CD4-positive, alpha-beta memory T cell (primary cell): Measurements from ENCODE around the gene HRCT1. TPM values are rescaled to one million over a fixed set of nuclear protein-coding genes. Genes with fewer than 3 reads are reported as not detected.

Experiments
- CTCF ChIA-PET: fragments of 350-600 bp; sonication (Branson Sonifier 250); formaldehyde crosslinking; loops from one replicate; lab custom pipeline; 2021; ENCODE audit warnings: inconsistent platforms; ENCODE audit not compliant: partially characterized antibody; lab: Charles Lee
- POLR2A ChIA-PET: fragments of 350-600 bp; sonication (Branson Sonifier 250); formaldehyde crosslinking; loops from one replicate; lab custom pipeline; 2021; ENCODE audit not compliant: partially characterized antibody; lab: Charles Lee
- DNase-seq, 5 donors: peaks; one replicate each; pipeline versions ENCODE4 v3.0.0 to v3.0.0-alpha.2; 2020 to 2022; ENCODE audit warnings: mixed read lengths in 1 of 5
- H3K27ac ChIP-seq: one replicate; pipeline ENCODE4 v1.7.0; 2013; ENCODE audit warnings: low read depth, low read length
- H3K27me3 ChIP-seq: 2 replicates; pipeline ENCODE4 v1.7.0; 2013; ENCODE audit warnings: mild to moderate bottlenecking, low read length, moderate library complexity; ENCODE audit not compliant: insufficient read depth
- H3K36me3 ChIP-seq: 2 replicates; pipeline ENCODE4 v1.7.0; 2013; ENCODE audit warnings: mild to moderate bottlenecking, low read length, moderate library complexity; ENCODE audit not compliant: insufficient read depth
- H3K4me1 ChIP-seq: 2 replicates; pipeline ENCODE4 v1.7.0; 2013; ENCODE audit warnings: mild to moderate bottlenecking, low read length, moderate library complexity; ENCODE audit not compliant: insufficient read depth
- H3K4me3 ChIP-seq, 2 donors: one replicate each; pipeline ENCODE4 v1.7.0; 2013; ENCODE audit warnings: low read length in 2 of 2, mild to moderate bottlenecking in 1 of 2
- H3K9me3 ChIP-seq, 2 donors: one replicate each; pipeline ENCODE4 v1.7.0; 2013; ENCODE audit warnings: low read length in 2 of 2, control low read depth in 1 of 2; ENCODE audit not compliant: control insufficient read depth in 1 of 2
- H3K27ac Mint-ChIP-seq, 7 donors: one replicate each; pipeline ENCODE4 v1.8.0; 2020 to 2021; ENCODE audit warnings: mixed read lengths in 7 of 7, mild to moderate bottlenecking in 6 of 7, inconsistent platforms in 3 of 7, moderate library complexity in 3 of 7
- H3K27me3 Mint-ChIP-seq, 2 donors: one replicate each; pipeline ENCODE4 v1.8.0; 2020 to 2021; ENCODE audit warnings: mixed read lengths in 2 of 2
- H3K36me3 Mint-ChIP-seq, 2 donors: one replicate each; pipeline ENCODE4 v1.8.0; 2020 to 2021; ENCODE audit warnings: mixed read lengths in 2 of 2, inconsistent platforms in 1 of 2, mild to moderate bottlenecking in 1 of 2
- H3K4me1 Mint-ChIP-seq, 4 donors: one replicate each; pipeline ENCODE4 v1.8.0; 2020 to 2021; ENCODE audit warnings: mixed read lengths in 4 of 4, mild to moderate bottlenecking in 1 of 4
- H3K4me3 Mint-ChIP-seq, 8 donors: one replicate each; pipeline ENCODE4 v1.8.0; 2020 to 2021; ENCODE audit warnings: mixed read lengths in 8 of 8, mild to moderate bottlenecking in 7 of 8, moderate library complexity in 6 of 8, inconsistent platforms in 3 of 8
- H3K9me3 Mint-ChIP-seq, 8 donors: one replicate each; pipeline ENCODE4 v1.8.0; 2020 to 2021; ENCODE audit warnings: mixed read lengths in 8 of 8, mild to moderate bottlenecking in 5 of 8, inconsistent platforms in 3 of 8, moderate library complexity in 1 of 8
- intact Hi-C: fragments of 100-400 bp; cut with micrococcal nuclease; formaldehyde crosslinking; loops from one replicate; pipeline ENCODE4 v1.15.1; 2023
- polyA plus RNA-seq, 2 donors: library from polyadenylated mRNA; unstranded; fragments of 300-500 nt; fragmentation: Illumina TruSeq; gene quantifications; one replicate each; pipeline ENCODE4 v1.2.3, GENCODE V29; 2021
- total RNA-seq, 2 experiments: library from RNA; stranded (reverse); gene quantifications; one replicate each; pipeline ENCODE4 v1.2.3, GENCODE V29; 2021

HRCT1 gene
- total and polyA plus RNA-seq, 4 experiments from 2014 or later, result not detected

DNA sequence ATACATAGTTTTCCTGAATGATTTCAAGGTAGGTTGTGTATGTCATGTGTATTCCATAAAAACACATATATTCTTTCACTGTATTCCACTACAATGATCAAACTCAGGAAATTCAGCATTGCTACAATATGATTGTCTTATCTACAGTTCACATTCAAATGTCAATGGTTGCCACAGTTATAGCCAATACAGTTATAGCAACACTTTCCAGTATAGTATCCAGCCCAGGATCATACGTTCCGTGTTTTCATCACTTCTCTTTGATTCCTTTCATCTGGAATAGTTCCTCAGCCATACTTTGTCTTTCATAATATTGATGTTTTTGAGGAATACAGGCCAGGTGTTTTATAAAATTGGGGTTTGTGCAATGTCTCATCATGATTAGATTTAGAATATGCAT is 42.4 kb downstream of the HRCT1 start:
- H3K4me1 ChIP-seq, result peaks cover 40% of the 10 kb centered on the region
- CTCF ChIA-PET, result interaction anchor here (1.3 to 1.8 kb wide), 2 partner anchors 37 to 59 kb away, joined by 4 to 5 read pairs; no protein-coding TSS in a partner anchor
- Mint-ChIP-seq H3K9me3 (no peaks in the 10 kb centered on the region), H3K27me3 (no peaks in the 10 kb centered on the region), H3K4me1 (peaks cover 24 to 42% (median 38%) of the 10 kb centered on the region in 4 donors), H3K27ac (peak overlapping the region in 1 of 7 donors; percentile 62), H3K4me3 (peak overlapping the region in 5 of 8 donors; percentile 21 to 55 (median 32)), H3K36me3 (no peaks in the 10 kb centered on the region)
- intact Hi-C loops, result no loop called here
- H3K27ac ChIP-seq, result no peak overlapping the region
- no peak for DNase-seq
- no peaks in the 10 kb centered on the region for H3K27me3 ChIP-seq
- no peaks in the 10 kb centered on the region for H3K9me3 ChIP-seq
- no peak overlapping the region for H3K4me3 ChIP-seq
- no peaks in the 10 kb centered on the region for H3K36me3 ChIP-seq
- POLR2A ChIA-PET, result no interaction called here

DNA sequence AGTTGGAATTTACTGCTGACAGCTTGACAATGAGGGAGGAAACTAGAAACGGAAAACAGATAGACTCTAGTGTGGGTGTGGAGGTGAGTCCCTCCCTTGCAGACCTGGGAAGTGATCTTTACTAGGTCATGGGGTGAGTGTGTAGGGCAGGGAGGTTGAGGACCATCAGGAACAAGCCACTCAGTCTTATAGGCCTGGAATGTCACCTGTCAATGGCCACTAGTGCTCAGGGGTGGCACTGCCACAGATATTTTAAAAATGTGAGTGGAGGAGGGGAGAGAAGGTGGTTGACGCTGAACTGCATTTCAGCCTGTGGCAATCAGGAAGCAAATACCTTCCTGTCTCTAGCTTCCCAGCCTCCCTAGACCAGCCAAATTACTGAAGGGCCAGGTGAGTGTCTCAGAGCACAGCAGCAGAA is 42.9 kb downstream of the HRCT1 start:
- no peaks in the 10 kb centered on the region for H3K9me3 ChIP-seq
- CTCF ChIA-PET, result interaction anchor here (1.3 to 1.8 kb wide), 4 partner anchors 10 to 59 kb away, joined by 3 to 8 read pairs (median 4); no protein-coding TSS in a partner anchor
- peaks cover 36% of the 10 kb centered on the region for H3K4me1 ChIP-seq
- Mint-ChIP-seq H3K27ac (peak overlapping the region in 2 of 7 donors; percentile 43 to 62), H3K4me1 (peaks cover 22 to 38% (median 34%) of the 10 kb centered on the region in 4 donors), H3K9me3 (no peaks in the 10 kb centered on the region), H3K36me3 (no peaks in the 10 kb centered on the region), H3K27me3 (no peaks in the 10 kb centered on the region), H3K4me3 (peak overlapping the region in 5 of 8 donors; percentile 22 to 55 (median 47))
- H3K36me3 ChIP-seq, result no peaks in the 10 kb centered on the region
- H3K27ac ChIP-seq, result no peak overlapping the region
- POLR2A ChIA-PET, result no interaction called here
- H3K27me3 ChIP-seq, result no peaks in the 10 kb centered on the region
- no peak for DNase-seq
- H3K4me3 ChIP-seq, result no peak overlapping the region
- intact Hi-C loops, result no loop called here

DNA sequence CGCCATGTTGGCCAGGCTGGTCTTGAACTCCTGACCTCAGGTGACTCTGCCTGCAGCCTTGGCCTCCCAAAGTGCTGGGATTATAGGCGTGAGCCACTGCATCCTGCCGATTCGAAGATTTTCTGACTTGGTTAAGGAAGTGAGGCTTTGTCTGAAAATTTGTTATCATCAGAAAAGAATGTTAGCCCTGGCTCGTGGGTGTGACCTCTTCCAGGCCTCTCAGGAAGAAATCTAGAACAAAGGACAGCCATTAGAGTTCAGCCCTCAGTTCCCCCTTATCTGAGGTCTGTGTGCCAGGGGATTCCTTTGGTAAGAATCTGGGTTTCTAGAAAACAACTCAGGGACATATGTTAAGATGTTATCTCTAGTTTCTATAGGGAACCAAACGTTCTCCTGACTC is 45.7 kb downstream of the HRCT1 start:
- H3K27me3 Mint-ChIP-seq, result peaks cover 3 to 4% of the 10 kb centered on the region in 2 donors
- Histone ChIP-seq H3K9me3 (no peaks in the 10 kb centered on the region), H3K27me3 (no peaks in the 10 kb centered on the region), H3K4me1 (peaks cover 20% of the 10 kb centered on the region), H3K4me3 (no peak overlapping the region), H3K36me3 (no peaks in the 10 kb centered on the region), H3K27ac (no peak overlapping the region)
- ChIA-PET CTCF (interaction anchor here (1.2 to 2.5 kb wide), 4 partner anchors 9 to 71 kb away, joined by 3 to 12 read pairs (median 7); no protein-coding TSS in a partner anchor), POLR2A (no interaction called here)
- H3K9me3 Mint-ChIP-seq, result no peaks in the 10 kb centered on the region
- intact Hi-C loops, result loop anchor here (10.0 kb wide), 1 partner anchor 383 kb away; no protein-coding TSS in a partner anchor
- H3K27ac Mint-ChIP-seq, result no peak overlapping the region
- H3K36me3 Mint-ChIP-seq, result no peaks in the 10 kb centered on the region
- H3K4me1 Mint-ChIP-seq, result peaks cover 12 to 23% (median 19%) of the 10 kb centered on the region in 4 donors
- no peak for DNase-seq
- H3K4me3 Mint-ChIP-seq, result no peak overlapping the region

DNA sequence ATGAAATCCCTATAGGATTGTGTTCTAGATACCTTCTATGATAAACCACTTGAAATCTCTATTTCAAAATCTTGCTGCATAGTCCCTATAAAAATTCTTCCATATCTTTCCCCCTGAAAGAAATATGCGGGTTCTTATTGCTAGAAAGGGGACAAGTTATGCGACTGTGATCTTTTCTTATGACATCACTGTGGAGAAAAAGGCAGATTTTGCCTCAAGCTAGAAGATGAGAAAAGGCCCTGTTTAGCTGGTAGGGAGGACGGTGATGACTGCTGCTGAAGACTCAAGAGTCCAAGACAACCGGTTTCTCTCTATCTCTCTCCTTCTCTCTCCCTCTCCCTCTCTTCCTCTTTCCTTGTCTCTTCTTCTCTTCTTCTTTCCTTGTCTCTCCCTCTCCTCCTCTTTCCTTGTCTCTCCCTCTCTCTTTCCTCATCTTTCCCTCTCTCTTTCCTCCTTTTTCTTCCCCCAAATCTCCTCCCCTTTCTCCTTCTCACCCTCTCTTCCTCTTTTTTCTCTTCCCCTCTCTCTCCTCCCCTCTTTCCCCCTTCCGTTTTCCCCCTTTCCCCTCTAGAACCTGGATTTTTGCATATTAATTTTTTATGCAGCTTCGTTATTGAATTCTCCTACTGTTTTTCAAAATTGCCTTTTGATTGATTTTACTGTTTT is 46.7 kb downstream of the HRCT1 start:
- H3K9me3 Mint-ChIP-seq, result peaks cover 0 to 3% (median 0%) of the 10 kb centered on the region in 8 donors
- peaks cover 20% of the 10 kb centered on the region for H3K4me1 ChIP-seq
- H3K4me1 Mint-ChIP-seq, result peaks cover 12 to 23% (median 19%) of the 10 kb centered on the region in 4 donors
- H3K27me3 ChIP-seq, result no peaks in the 10 kb centered on the region
- no peaks in the 10 kb centered on the region for H3K36me3 Mint-ChIP-seq
- no peak overlapping the region for H3K27ac ChIP-seq
- no peak overlapping the region for H3K4me3 Mint-ChIP-seq
- H3K4me3 ChIP-seq, result no peak overlapping the region
- intact Hi-C loops, result loop anchor here (10.0 kb wide), 1 partner anchor 382 kb away; no protein-coding TSS in a partner anchor
- POLR2A ChIA-PET, result no interaction called here
- no peaks in the 10 kb centered on the region for H3K36me3 ChIP-seq
- DNase-seq, result no peak
- H3K9me3 ChIP-seq, result no peaks in the 10 kb centered on the region
- peaks cover 4 to 9% of the 10 kb centered on the region in 2 donors for H3K27me3 Mint-ChIP-seq
- CTCF ChIA-PET, result interaction anchor here (0.5 to 2.5 kb wide), 11 partner anchors 8 to 213 kb away, joined by 3 to 12 read pairs (median 3); no protein-coding TSS in a partner anchor
- H3K27ac Mint-ChIP-seq, result no peak overlapping the region

DNA sequence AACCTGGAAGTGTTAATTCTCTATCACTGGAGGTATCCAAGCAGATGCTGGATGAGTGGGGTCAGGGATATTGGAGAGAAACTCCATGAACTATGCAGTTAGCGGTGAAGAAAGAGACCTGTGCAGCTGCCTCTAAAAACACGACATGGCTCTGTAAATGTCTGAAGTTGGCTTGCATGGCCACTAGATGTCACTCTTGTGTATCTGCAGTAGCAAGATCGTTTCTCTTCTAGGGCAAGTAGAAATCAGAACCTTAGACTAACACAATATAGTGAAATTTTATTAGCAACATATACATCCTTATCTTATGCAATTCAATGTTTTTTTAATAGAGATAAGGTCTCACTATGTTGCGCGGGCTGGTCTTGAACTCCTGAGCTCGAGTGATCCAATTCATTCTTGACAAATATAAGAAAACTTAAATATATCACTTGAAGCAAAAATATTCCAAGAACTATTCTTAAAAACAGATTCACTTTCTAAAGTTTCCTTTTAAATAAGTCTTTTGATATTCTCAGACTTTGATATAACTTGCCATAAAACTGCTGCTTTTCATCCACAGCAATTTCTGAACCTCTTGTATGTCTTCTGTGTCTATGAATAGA is 49.0 kb downstream of the HRCT1 start:
- peaks cover 6% of the 10 kb centered on the region for H3K4me1 ChIP-seq
- H3K27me3 ChIP-seq, result no peaks in the 10 kb centered on the region
- Mint-ChIP-seq H3K4me1 (peaks cover 5 to 7% (median 6%) of the 10 kb centered on the region in 4 donors), H3K27ac (no peak overlapping the region), H3K9me3 (peaks cover 0 to 5% (median 0%) of the 10 kb centered on the region in 8 donors), H3K4me3 (peak overlapping the region in 1 of 8 donors; percentile 44), H3K27me3 (peaks cover 4 to 9% of the 10 kb centered on the region in 2 donors), H3K36me3 (no peaks in the 10 kb centered on the region)
- CTCF ChIA-PET, result interaction anchor here (0.7 to 7.8 kb wide), 23 partner anchors 10 to 297 kb away, joined by 3 to 89 read pairs (median 4); partner anchors contain the start of gene HRCT1
- no peaks in the 10 kb centered on the region for H3K36me3 ChIP-seq
- intact Hi-C loops, result loop anchor here (1.0 to 10.0 kb wide), 3 partner anchors 52 to 380 kb away; no protein-coding TSS in a partner anchor
- H3K27ac ChIP-seq, result no peak overlapping the region
- POLR2A ChIA-PET, result no interaction called here
- no peaks in the 10 kb centered on the region for H3K9me3 ChIP-seq
- no peak overlapping the region for H3K4me3 ChIP-seq
- peak; percentile 43 to 68 (median 65) for DNase-seq

DNA sequence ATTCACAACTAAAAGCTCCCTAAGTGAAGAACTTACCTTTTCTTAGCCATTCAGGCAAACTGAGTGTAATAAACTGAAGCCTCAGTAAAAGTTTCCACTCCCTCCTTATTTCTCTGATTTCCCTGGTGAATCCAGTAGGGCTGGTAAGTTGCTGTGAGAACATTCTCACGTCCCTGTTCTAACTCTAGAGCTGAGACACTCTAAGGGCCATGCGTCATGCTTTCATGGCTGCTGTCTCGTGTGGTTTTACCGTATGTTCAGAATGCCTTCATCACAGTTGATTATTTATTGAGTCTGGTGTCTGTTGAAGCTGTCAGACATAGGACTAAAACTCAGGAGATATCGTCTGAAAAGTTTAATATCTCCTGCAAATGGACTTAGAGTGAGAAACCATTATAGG is 50.6 kb downstream of the HRCT1 start:
- no peak for DNase-seq
- Histone ChIP-seq H3K36me3 (no peaks in the 10 kb centered on the region), H3K4me3 (no peak overlapping the region), H3K9me3 (no peaks in the 10 kb centered on the region), H3K4me1 (peaks cover 6% of the 10 kb centered on the region), H3K27me3 (no peaks in the 10 kb centered on the region), H3K27ac (no peak overlapping the region)
- ChIA-PET CTCF (interaction anchor here (1.0 to 7.8 kb wide), 9 partner anchors 12 to 67 kb away, joined by 3 to 89 read pairs (median 8); no protein-coding TSS in a partner anchor), POLR2A (no interaction called here)
- intact Hi-C loops, result loop anchor here (5.0 to 10.0 kb wide), 2 partner anchors 51 to 378 kb away; no protein-coding TSS in a partner anchor
- no peaks in the 10 kb centered on the region for H3K36me3 Mint-ChIP-seq
- peaks cover 0 to 5% (median 0%) of the 10 kb centered on the region in 8 donors for H3K9me3 Mint-ChIP-seq
- H3K4me3 Mint-ChIP-seq, result no peak overlapping the region
- peaks cover 4 to 9% of the 10 kb centered on the region in 2 donors for H3K27me3 Mint-ChIP-seq
- peaks cover 5 to 7% (median 6%) of the 10 kb centered on the region in 4 donors for H3K4me1 Mint-ChIP-seq
- no peak overlapping the region for H3K27ac Mint-ChIP-seq
